NCI-H82 treated with DMSO at 0.1 percent for 48 hours (cell line): ENCODE results near the gene FGD4.

ENCODE experiments used
- DNase-seq: peaks from one replicate; lab custom pipeline; 2025; ENCODE audit not compliant: unreplicated experiment; lab: John Stamatoyannopoulos, UW

The FGD4 gene

GRCh38 chr12:32399370-32400113, at the start of gene FGD4:
Gene FGD4 (plus strand): TSS chr12:32399558.
- peak; percentile 75 for DNase-seq

GRCh38 chr12:32353540-32353939, 45.8 kb upstream of the FGD4 start:
- DNase-seq: no peak

GRCh38 chr12:32357601-32358249, 41.6 kb upstream of the FGD4 start:
- DNase-seq: no peak

GRCh38 chr12:32360956-32361355, 38.4 kb upstream of the FGD4 start:
- DNase-seq: no peak

GRCh38 chr12:32362892-32363291, 36.5 kb upstream of the FGD4 start:
- no peak for DNase-seq

GRCh38 chr12:32365473-32366064, 33.8 kb upstream of the FGD4 start:
- peak; percentile 42 for DNase-seq

GRCh38 chr12:32366714-32367113, 32.6 kb upstream of the FGD4 start:
- no peak for DNase-seq

GRCh38 chr12:32367381-32367780, 32.0 kb upstream of the FGD4 start:
- DNase-seq: no peak

- DNase-seq: no peak
These were observed 30.2 kb upstream of the FGD4 start for GRCh38 chr12:32369202-32369601.

GRCh38 chr12:32377344-32378055, 21.9 kb upstream of the FGD4 start:
- DNase-seq: no peak

- no peak for DNase-seq
These were observed 20.1 kb upstream of the FGD4 start for GRCh38 chr12:32379213-32379612.

- no peak for DNase-seq
These were observed 19.7 kb upstream of the FGD4 start for GRCh38 chr12:32379667-32380066.

GRCh38 chr12:32382226-32382625, 17.1 kb upstream of the FGD4 start:
- no peak for DNase-seq

GRCh38 chr12:32390572-32391219, 8.7 kb upstream of the FGD4 start:
- DNase-seq: no peak

GRCh38 chr12:32395026-32395425, 4.3 kb upstream of the FGD4 start:
- peak; percentile 96 for DNase-seq

GRCh38 chr12:32397696-32398095, 1.7 kb upstream of the FGD4 start:
- no peak for DNase-seq

GRCh38 chr12:32398181-32398580, 1.2 kb upstream of the FGD4 start:
- DNase-seq: no peak

GRCh38 chr12:32398816-32399369, 465 bp upstream of the FGD4 start:
- DNase-seq: no peak

GRCh38 chr12:32400114-32400672, 835 bp downstream of the FGD4 start:
- DNase-seq: no peak

GRCh38 chr12:32400866-32401265, 1.5 kb downstream of the FGD4 start:
- no peak for DNase-seq

GRCh38 chr12:32402170-32402569, 2.8 kb downstream of the FGD4 start:
- DNase-seq: no peak
